ENCODE results near the gene FBLN1. TPM values are rescaled to one million over a fixed set of nuclear protein-coding genes. Genes with fewer than 3 reads are reported as not detected.
A peak's percentile ranks its signal among the peaks of the same experiment; 100 is the strongest.

Gene FBLN1
- total and polyA plus RNA-seq, 2 donors (not counting 3 experiments of a cell fraction or from before 2014, with no cell fraction given) = 1.2 to 4.0 TPM

DNA sequence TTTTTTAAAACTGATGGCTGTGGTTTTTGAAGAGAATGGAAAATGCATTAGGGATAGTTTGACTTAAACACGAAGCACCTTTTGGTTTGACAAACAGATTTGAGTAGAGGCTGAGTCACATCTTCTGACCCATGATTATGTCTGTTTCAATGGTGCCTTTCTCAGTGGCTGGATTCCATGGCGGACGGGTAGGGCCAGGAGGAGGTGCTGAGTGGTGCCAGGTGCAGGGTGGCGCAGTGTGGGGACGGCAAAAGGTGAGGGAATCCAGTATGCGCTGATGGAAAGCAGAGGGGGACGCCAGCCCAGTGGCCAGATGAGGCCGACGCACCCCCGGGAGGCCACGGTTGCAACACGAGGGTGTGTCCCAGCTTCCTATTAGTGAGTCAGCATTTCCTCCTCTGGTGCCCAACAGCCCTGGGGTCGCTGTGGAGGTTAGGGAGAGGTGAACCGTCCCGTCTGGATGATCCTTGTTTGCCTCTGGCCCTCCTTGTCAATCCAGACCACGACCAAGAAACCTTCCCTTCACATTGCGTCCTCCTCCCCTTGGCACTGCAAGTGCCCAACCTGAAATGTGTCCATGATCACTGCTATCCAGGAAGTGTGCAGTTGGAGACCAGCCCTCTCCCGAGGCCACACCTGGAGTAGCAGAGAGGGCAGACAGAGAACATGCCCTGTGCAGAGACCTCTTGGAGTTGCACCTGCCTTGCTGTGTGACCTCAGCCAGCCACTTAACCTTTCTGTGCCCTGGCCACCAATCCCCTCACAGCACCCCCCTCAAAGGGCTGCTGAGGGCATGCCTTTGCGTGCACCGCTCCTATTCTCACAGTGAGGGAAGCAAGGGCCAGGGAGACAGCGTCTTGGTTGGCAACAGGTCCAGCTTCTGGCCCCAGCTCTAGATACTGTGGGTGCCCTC is 136.4 kb downstream of the FBLN1 start:
- intact Hi-C loops (cut with micrococcal nuclease) (no loop called here), dilution Hi-C loops (cut with MboI; ENCODE audit: extremely low pct_ligation_motif_present, low sequenced_read_pairs) (no loop called here)
- peak overlapping the region; percentile 32 for H3K4me2 ChIP-seq (ENCODE audit: insufficient read depth, low read length)
- H3K27me3 ChIP-seq (ENCODE audit: control insufficient read depth in 2 of 2, insufficient read depth in 2 of 2, low read length in 2 of 2) = peaks cover 11 to 19% of the 10 kb centered on the region in 2 experiments
- peak overlapping the region; percentile 68 for H2AFZ ChIP-seq (ENCODE audit: low read depth, low read length)
- peaks cover 13% of the 10 kb centered on the region for H3K4me1 ChIP-seq (ENCODE audit: control insufficient read depth, extremely low read depth, insufficient read depth, low read length)
- H3K36me3 ChIP-seq (ENCODE audit: control insufficient read depth in 2 of 2, extremely low read depth in 1 of 2, insufficient read depth in 2 of 2, low read length in 2 of 2) = no peaks in the 10 kb centered on the region
- no peak overlapping the region for H3K27ac ChIP-seq (ENCODE audit: insufficient read depth, low read depth, low read length)
- no peak for TF ChIP-seq GATA2 (IDR thresholded peaks at IDR 0.05; ENCODE audit: insufficient read depth, insufficient read length, low read depth, low read length)
- no peak for TF ChIP-seq JUN (IDR thresholded peaks at IDR 0.05; ENCODE audit: borderline replicate concordance, insufficient read depth, insufficient read length, low read depth)
- TF ChIP-seq EZH2 (IDR thresholded peaks at IDR 0.05; ENCODE audit: borderline replicate concordance, low read depth, low read length, severe bottlenecking) = peak; percentile 37
- peak; percentile 55 for TF ChIP-seq FOS (IDR thresholded peaks at IDR 0.05; ENCODE audit: borderline replicate concordance, insufficient read depth, low read length)
- no peak for TF ChIP-seq MAX (IDR thresholded peaks at IDR 0.05; ENCODE audit: insufficient read depth, insufficient read length)
- TF ChIP-seq POLR2AphosphoS5 (IDR thresholded peaks at IDR 0.05; ENCODE audit: insufficient read depth, low read depth, low read length) = peak; percentile 22
- TF ChIP-seq MYC (IDR thresholded peaks at IDR 0.05; ENCODE audit: low read depth, low read length) = no peak
- no peak for TF ChIP-seq CTCF (IDR thresholded peaks at IDR 0.05; ENCODE audit: extremely low read depth in 1 of 2, insufficient read depth in 1 of 2, low read depth in 1 of 2, low read length in 2 of 2)
- no TSS peak for BruUV-seq (replicated peaks)
- H3K79me2 ChIP-seq (ENCODE audit: control insufficient read depth, insufficient read depth, low read length) = no peaks in the 10 kb centered on the region
- CTCF ChIA-PET = no interaction called here
- FAIRE-seq (peak; percentile 54), DNase-seq (ENCODE audit: low read depth, low spot score) (peak; percentile 26)
- H3K4me3 ChIP-seq (replicated peaks in 1 of 3; ENCODE audit: insufficient read depth in 1 of 3, low read depth in 1 of 3, low read length in 3 of 3) = no peak overlapping the region
- H4K20me1 ChIP-seq (replicated peaks; ENCODE audit: control insufficient read depth, extremely low read depth, insufficient read depth, low read length) = no peaks in the 10 kb centered on the region
- H3K9me1 ChIP-seq (replicated peaks; ENCODE audit: control insufficient read depth, extremely low read depth, insufficient read depth, low read length) = no peaks in the 10 kb centered on the region
- no peak overlapping the region for H3K9ac ChIP-seq (replicated peaks; ENCODE audit: extremely low read depth, insufficient read depth, low read length)
- H3K9me3 ChIP-seq (replicated peaks; ENCODE audit: control insufficient read depth, insufficient read depth, low read length) = no peaks in the 10 kb centered on the region
- POLR2A ChIA-PET = no interaction called here

All from endothelial cell of umbilical vein (primary cell).